GM23338 (cell line): ENCODE data around the gene ZNF200.

ENCODE experiments used
- CTCF ChIP-seq, 2 experiments: fragments of 200-600 bp in 1 of 2; sonication (generic) in 1 of 2; conservative IDR thresholded peaks; 2 replicates each; pipeline versions ENCODE4 v1.5.1 to v1.6.1; 2016 to 2017; ENCODE audit warnings: antibody characterized with exemption in 2 of 2, low read depth in 2 of 2, mild to moderate bottlenecking in 2 of 2, moderate library complexity in 1 of 2
- EZH2 ChIP-seq: fragments of 200-600 bp; sonication (generic); IDR thresholded peaks from one replicate; pipeline ENCODE4 v1.8.0; 2017; ENCODE audit warnings: antibody characterized with exemption, mild to moderate bottlenecking, low read depth; ENCODE audit not compliant: unreplicated experiment

GRCh38 chr16:3198334-3199072 lies 36.5 kb downstream of the ZNF200 start:
- TF ChIP-seq CTCF (conservative IDR thresholded peaks at IDR 0.05; ENCODE audit: low read depth in 2 of 2) (no peak), EZH2 (no peak)
